ENCODE results near the gene GET4.
"Not testable (repeated sequence)": the region's sequence is repeated elsewhere in the genome, so short reads cannot be mapped to it uniquely, and the experiment has no call there.

GET4 gene

GRCh38 chr7:868189-868486 lies 8.2 kb upstream of the GET4 start:
- H3K4me1 ChIP-seq (ENCODE audit: control insufficient read depth, insufficient read depth, low read length, poor library complexity, severe bottlenecking): no peaks in the 10 kb centered on the region
- H3K27me3 ChIP-seq (replicated peaks; ENCODE audit: control insufficient read depth, insufficient read depth, low read length, poor library complexity, severe bottlenecking): no peaks in the 10 kb centered on the region
- no peak overlapping the region for H3K4me3 ChIP-seq (ENCODE audit: insufficient read depth, low read depth, low read length, poor library complexity, severe bottlenecking)
- DNase-seq: no peak
- H3K9me3 ChIP-seq (ENCODE audit: control insufficient read depth, low read length): no peaks in the 10 kb centered on the region
- peaks cover 41% of the 10 kb centered on the region for H3K36me3 ChIP-seq (ENCODE audit: control insufficient read depth, insufficient read depth, low read length)
- H3K27ac ChIP-seq (ENCODE audit: insufficient read depth, low read length, poor library complexity, severe bottlenecking): no peak overlapping the region

- H3K4me1 ChIP-seq (ENCODE audit: control insufficient read depth, insufficient read depth, low read length, poor library complexity, severe bottlenecking): no peaks in the 10 kb centered on the region
- H3K4me3 ChIP-seq (ENCODE audit: insufficient read depth, low read depth, low read length, poor library complexity, severe bottlenecking): no peak overlapping the region
- DNase-seq: no peak
- H3K9me3 ChIP-seq (ENCODE audit: control insufficient read depth, low read length): no peaks in the 10 kb centered on the region
- H3K27ac ChIP-seq (ENCODE audit: insufficient read depth, low read length, poor library complexity, severe bottlenecking): no peak overlapping the region
- H3K36me3 ChIP-seq (ENCODE audit: control insufficient read depth, insufficient read depth, low read length): peaks cover 41% of the 10 kb centered on the region
- no peaks in the 10 kb centered on the region for H3K27me3 ChIP-seq (replicated peaks; ENCODE audit: control insufficient read depth, insufficient read depth, low read length, poor library complexity, severe bottlenecking)
Measured at GRCh38 chr7:869348-869747, 7.0 kb upstream of the GET4 start.

GRCh38 chr7:871900-872537 lies 4.3 kb upstream of the GET4 start:
- no peaks in the 10 kb centered on the region for H3K9me3 ChIP-seq (ENCODE audit: control insufficient read depth, low read length)
- H3K27me3 ChIP-seq (replicated peaks; ENCODE audit: control insufficient read depth, insufficient read depth, low read length, poor library complexity, severe bottlenecking): no peaks in the 10 kb centered on the region
- peaks cover 26% of the 10 kb centered on the region for H3K36me3 ChIP-seq (ENCODE audit: control insufficient read depth, insufficient read depth, low read length)
- no peak overlapping the region for H3K4me3 ChIP-seq (ENCODE audit: insufficient read depth, low read depth, low read length, poor library complexity, severe bottlenecking)
- no peak for DNase-seq
- H3K4me1 ChIP-seq (ENCODE audit: control insufficient read depth, insufficient read depth, low read length, poor library complexity, severe bottlenecking): no peaks in the 10 kb centered on the region
- no peak overlapping the region for H3K27ac ChIP-seq (ENCODE audit: insufficient read depth, low read length, poor library complexity, severe bottlenecking)

- H3K36me3 ChIP-seq (ENCODE audit: control insufficient read depth, insufficient read depth, low read length): peaks cover 19% of the 10 kb centered on the region
- H3K4me1 ChIP-seq (ENCODE audit: control insufficient read depth, insufficient read depth, low read length, poor library complexity, severe bottlenecking); DNase-seq; H3K9me3 ChIP-seq (ENCODE audit: control insufficient read depth, low read length); H3K4me3 ChIP-seq (ENCODE audit: insufficient read depth, low read depth, low read length, poor library complexity, severe bottlenecking); H3K27me3 ChIP-seq (replicated peaks; ENCODE audit: control insufficient read depth, insufficient read depth, low read length, poor library complexity, severe bottlenecking); H3K27ac ChIP-seq (ENCODE audit: insufficient read depth, low read length, poor library complexity, severe bottlenecking): not testable (repeated sequence)
Measured at GRCh38 chr7:872685-873084, 3.7 kb upstream of the GET4 start.

GRCh38 chr7:873367-874002 lies 2.9 kb upstream of the GET4 start:
- Histone ChIP-seq H3K36me3 (ENCODE audit: control insufficient read depth, insufficient read depth, low read length) (peaks cover 17% of the 10 kb centered on the region), H3K27me3 (replicated peaks; ENCODE audit: control insufficient read depth, insufficient read depth, low read length, poor library complexity, severe bottlenecking) (no peaks in the 10 kb centered on the region), H3K27ac (ENCODE audit: insufficient read depth, low read length, poor library complexity, severe bottlenecking) (no peak overlapping the region), H3K4me1 (ENCODE audit: control insufficient read depth, insufficient read depth, low read length, poor library complexity, severe bottlenecking) (peaks cover 9% of the 10 kb centered on the region), H3K9me3 (ENCODE audit: control insufficient read depth, low read length) (no peaks in the 10 kb centered on the region), H3K4me3 (ENCODE audit: insufficient read depth, low read depth, low read length, poor library complexity, severe bottlenecking) (no peak overlapping the region)
- DNase-seq: peak; percentile 37 to 56 (median 44)

GRCh38 chr7:874031-874749 lies 2.2 kb upstream of the GET4 start:
- Histone ChIP-seq H3K36me3 (ENCODE audit: control insufficient read depth, insufficient read depth, low read length) (peaks cover 16% of the 10 kb centered on the region), H3K4me3 (ENCODE audit: insufficient read depth, low read depth, low read length, poor library complexity, severe bottlenecking) (no peak overlapping the region), H3K27ac (ENCODE audit: insufficient read depth, low read length, poor library complexity, severe bottlenecking) (no peak overlapping the region), H3K27me3 (replicated peaks; ENCODE audit: control insufficient read depth, insufficient read depth, low read length, poor library complexity, severe bottlenecking) (no peaks in the 10 kb centered on the region), H3K9me3 (ENCODE audit: control insufficient read depth, low read length) (no peaks in the 10 kb centered on the region), H3K4me1 (ENCODE audit: control insufficient read depth, insufficient read depth, low read length, poor library complexity, severe bottlenecking) (peaks cover 17% of the 10 kb centered on the region)
- no peak for DNase-seq

GRCh38 chr7:875051-875450 lies 1.3 kb upstream of the GET4 start:
- Histone ChIP-seq H3K4me3 (ENCODE audit: insufficient read depth, low read depth, low read length, poor library complexity, severe bottlenecking) (no peak overlapping the region), H3K27me3 (replicated peaks; ENCODE audit: control insufficient read depth, insufficient read depth, low read length, poor library complexity, severe bottlenecking) (no peaks in the 10 kb centered on the region), H3K4me1 (ENCODE audit: control insufficient read depth, insufficient read depth, low read length, poor library complexity, severe bottlenecking) (peaks cover 18% of the 10 kb centered on the region), H3K9me3 (ENCODE audit: control insufficient read depth, low read length) (no peaks in the 10 kb centered on the region), H3K27ac (ENCODE audit: insufficient read depth, low read length, poor library complexity, severe bottlenecking) (no peak overlapping the region), H3K36me3 (ENCODE audit: control insufficient read depth, insufficient read depth, low read length) (peaks cover 10% of the 10 kb centered on the region)
- no peak for DNase-seq

GRCh38 chr7:875476-876076 lies 778 bp upstream of the GET4 start:
- H3K4me3 ChIP-seq (ENCODE audit: insufficient read depth, low read depth, low read length, poor library complexity, severe bottlenecking): no peak overlapping the region

GRCh38 chr7:876972-877311 lies 588 bp downstream of the GET4 start:
- H3K4me3 ChIP-seq (ENCODE audit: insufficient read depth, low read depth, low read length, poor library complexity, severe bottlenecking): peak overlapping the region; percentile 82
- no peak for DNase-seq
- peaks cover 18% of the 10 kb centered on the region for H3K4me1 ChIP-seq (ENCODE audit: control insufficient read depth, insufficient read depth, low read length, poor library complexity, severe bottlenecking)
- no peaks in the 10 kb centered on the region for H3K9me3 ChIP-seq (ENCODE audit: control insufficient read depth, low read length)
- H3K36me3 ChIP-seq (ENCODE audit: control insufficient read depth, insufficient read depth, low read length): peaks cover 7% of the 10 kb centered on the region
- H3K27me3 ChIP-seq (replicated peaks; ENCODE audit: control insufficient read depth, insufficient read depth, low read length, poor library complexity, severe bottlenecking): no peaks in the 10 kb centered on the region
- H3K27ac ChIP-seq (ENCODE audit: insufficient read depth, low read length, poor library complexity, severe bottlenecking): peak overlapping the region; percentile 80

More at GRCh38 chr7:875476-876076, 778 bp upstream of the GET4 start:
- DNase-seq: no peak
- Histone ChIP-seq H3K9me3 (ENCODE audit: control insufficient read depth, low read length) (no peaks in the 10 kb centered on the region), H3K36me3 (ENCODE audit: control insufficient read depth, insufficient read depth, low read length) (peaks cover 10% of the 10 kb centered on the region), H3K27me3 (replicated peaks; ENCODE audit: control insufficient read depth, insufficient read depth, low read length, poor library complexity, severe bottlenecking) (no peaks in the 10 kb centered on the region), H3K4me1 (ENCODE audit: control insufficient read depth, insufficient read depth, low read length, poor library complexity, severe bottlenecking) (peaks cover 18% of the 10 kb centered on the region), H3K27ac (ENCODE audit: insufficient read depth, low read length, poor library complexity, severe bottlenecking) (peak overlapping the region; percentile 57)

Data from effector memory CD4-positive, alpha-beta T cell (primary cell).